GM18519 (cell line): ENCODE measurements around the gene EEFSEC.

Experiments used
- ATAC-seq: cut with Tn5 transposase; IDR thresholded peaks from one replicate; pipeline ENCODE4 v1.9.1; 2021; ENCODE audit warnings: mild to moderate bottlenecking, moderate library complexity; ENCODE audit not compliant: unreplicated experiment, low FRiP score

Gene EEFSEC

GRCh38 chr3:128269006-128269775 is 115.9 kb downstream of the EEFSEC start:
- no peak for ATAC-seq

- no peak for ATAC-seq
Measured at GRCh38 chr3:128269796-128270195, 116.5 kb downstream of the EEFSEC start.

- no peak for ATAC-seq
Measured at GRCh38 chr3:128270559-128271492, 117.5 kb downstream of the EEFSEC start.

- no peak for ATAC-seq
Measured at GRCh38 chr3:128271536-128272332, 118.5 kb downstream of the EEFSEC start.

- no peak for ATAC-seq
Measured at GRCh38 chr3:128273109-128273840, 120.0 kb downstream of the EEFSEC start.

- ATAC-seq = no peak
Measured at GRCh38 chr3:128273841-128274573, 120.7 kb downstream of the EEFSEC start.

GRCh38 chr3:128274837-128275236 is 121.6 kb downstream of the EEFSEC start:
- ATAC-seq = no peak

- ATAC-seq = no peak
Measured at GRCh38 chr3:128275316-128276145, 122.2 kb downstream of the EEFSEC start.

GRCh38 chr3:128276146-128276435 is 122.8 kb downstream of the EEFSEC start:
- ATAC-seq = no peak

- no peak for ATAC-seq
Measured at GRCh38 chr3:128276577-128277183, 123.4 kb downstream of the EEFSEC start.

- ATAC-seq = no peak
Measured at GRCh38 chr3:128277378-128278069, 124.2 kb downstream of the EEFSEC start.

GRCh38 chr3:128278130-128278529 is 124.8 kb downstream of the EEFSEC start:
- ATAC-seq = no peak

GRCh38 chr3:128278761-128279600 is 125.7 kb downstream of the EEFSEC start:
- no peak for ATAC-seq

GRCh38 chr3:128279601-128279880 is 126.3 kb downstream of the EEFSEC start:
- ATAC-seq = no peak

- ATAC-seq = no peak
Measured at GRCh38 chr3:128280481-128281052, 127.3 kb downstream of the EEFSEC start.

GRCh38 chr3:128281056-128281455 is 127.8 kb downstream of the EEFSEC start:
- ATAC-seq = no peak
